Kidney capillary endothelial cell (primary cell): ENCODE measurements around the gene BLNK.

Experiments used
- DNase-seq: peaks from one replicate; pipeline ENCODE4 v3.0.0-alpha.2; 2018; ENCODE audit warnings: low spot score

The BLNK gene

DNA sequence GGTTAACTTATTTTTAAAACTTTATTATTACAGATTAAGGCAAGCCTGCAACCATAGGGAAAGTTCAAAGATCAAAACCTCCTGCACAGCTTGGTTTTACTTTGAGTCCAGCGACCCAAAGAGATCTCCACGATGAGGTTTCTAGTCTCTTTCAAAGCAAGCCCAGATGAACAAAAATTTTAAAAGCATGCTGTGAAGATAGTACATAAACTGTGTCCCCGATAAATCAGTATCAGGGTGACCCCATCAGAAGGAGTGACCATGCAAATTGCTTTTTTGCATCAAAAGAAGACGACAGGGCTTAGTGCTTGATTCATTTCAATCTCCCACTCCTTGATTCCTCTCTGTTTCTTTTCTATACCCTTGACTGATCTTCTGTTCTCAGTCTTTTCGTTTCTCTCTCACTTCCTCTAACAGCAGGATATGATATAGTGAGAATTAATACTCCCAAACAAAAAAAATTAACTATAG is 16.8 kb upstream of the BLNK start:
- DNase-seq: no peak

DNA sequence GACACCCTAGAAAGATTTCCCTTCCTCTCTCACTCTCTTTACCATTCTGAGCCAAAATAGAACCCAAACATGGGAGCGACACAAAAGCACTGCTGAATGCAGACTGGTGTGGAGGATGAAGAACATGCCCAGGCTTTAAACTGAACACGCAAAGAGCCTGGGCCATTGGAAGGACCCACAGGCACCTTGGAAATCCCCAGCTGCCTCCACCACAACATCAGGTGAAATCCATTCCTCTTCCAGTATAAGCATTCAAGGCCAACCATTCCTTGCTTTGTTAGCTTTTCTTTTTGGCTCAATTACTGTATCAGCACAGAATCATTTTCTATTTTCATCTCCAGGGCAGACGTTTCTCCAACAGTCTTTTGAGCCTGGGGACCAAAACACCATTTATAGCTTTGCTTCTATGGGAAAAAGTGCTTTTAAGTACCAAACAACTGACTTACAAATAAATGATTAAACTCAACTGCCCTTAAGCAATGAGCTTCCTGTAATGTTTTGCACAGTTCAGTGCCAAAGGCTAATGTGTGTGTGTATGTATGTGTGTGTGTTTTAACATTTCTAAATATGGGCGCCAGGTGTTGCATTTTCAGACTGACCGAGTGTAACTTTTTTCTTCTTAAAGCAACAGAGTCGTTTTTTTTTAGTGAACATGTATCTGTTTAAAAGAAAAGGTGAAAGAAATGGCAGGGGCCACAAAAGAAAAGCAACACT is 16.2 kb upstream of the BLNK start:
- no peak for DNase-seq

GRCh38 chr10:96285331-96285752 is 14.0 kb upstream of the BLNK start:
- DNase-seq: no peak

DNA sequence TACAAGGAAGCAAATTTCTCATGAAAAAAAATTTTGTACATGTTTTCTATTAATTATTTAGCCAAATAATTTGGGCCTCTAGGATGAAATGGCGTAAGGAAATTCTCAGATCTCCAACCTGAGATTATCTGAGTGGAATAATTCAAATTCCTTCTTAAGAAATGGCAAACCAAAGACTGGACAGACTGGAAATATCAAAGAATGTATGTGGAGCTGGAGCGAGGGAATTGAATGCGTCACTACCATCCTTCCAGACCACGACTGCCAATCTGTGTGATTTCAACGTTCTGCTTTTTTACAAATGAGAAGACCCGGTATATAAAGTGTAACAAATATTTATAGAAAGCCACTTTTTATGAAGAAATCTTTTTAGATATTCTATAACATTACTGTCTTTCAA is 12.4 kb upstream of the BLNK start:
- DNase-seq: no peak

DNA sequence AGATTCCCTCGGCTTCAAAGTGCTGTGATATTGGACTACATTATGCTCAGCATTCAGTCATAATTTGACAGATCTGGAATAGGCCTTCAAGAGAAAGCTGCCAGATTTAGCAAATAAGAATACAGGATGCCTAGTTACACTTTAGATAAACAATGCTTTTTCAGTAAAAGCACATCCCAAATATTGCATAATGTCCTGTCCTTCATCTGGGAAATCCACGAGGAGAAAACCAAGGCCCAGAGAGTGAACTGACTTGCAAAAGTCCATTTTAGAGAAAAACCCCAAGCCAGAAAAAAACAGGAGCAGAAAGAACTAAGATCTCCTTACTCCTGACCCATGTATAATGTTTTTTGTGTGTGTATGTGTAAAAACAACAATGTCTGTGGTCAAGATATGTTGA is 12.0 kb upstream of the BLNK start:
- no peak for DNase-seq

DNA sequence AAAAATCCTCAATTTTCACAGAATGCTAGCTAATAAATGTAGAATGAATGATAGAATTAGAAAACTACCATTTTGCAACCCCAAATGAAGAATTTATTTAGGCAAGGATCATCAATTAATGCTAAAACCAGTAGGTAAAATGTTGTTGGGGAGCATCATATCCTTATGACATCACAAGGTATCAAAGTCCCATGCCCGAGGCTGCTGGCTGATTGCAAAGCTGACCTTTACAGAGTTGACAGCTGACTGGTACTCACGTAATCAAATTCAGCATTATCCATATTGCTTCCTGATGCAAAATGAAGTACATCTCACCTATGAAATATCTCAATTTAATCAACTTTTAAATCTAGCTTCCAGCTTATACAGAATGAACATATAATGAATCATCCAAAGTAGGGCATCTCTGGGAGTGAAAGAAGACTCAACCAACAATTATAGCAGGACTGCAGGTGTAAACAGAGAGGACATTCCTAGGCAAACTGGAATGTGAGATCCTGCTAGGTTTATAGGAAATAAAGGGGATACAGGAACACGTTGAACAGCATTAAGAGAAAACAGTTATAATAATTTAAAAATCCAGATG is 10.2 kb upstream of the BLNK start:
- DNase-seq: no peak

GRCh38 chr10:96280859-96281258 is 9.5 kb upstream of the BLNK start:
- DNase-seq: no peak

DNA sequence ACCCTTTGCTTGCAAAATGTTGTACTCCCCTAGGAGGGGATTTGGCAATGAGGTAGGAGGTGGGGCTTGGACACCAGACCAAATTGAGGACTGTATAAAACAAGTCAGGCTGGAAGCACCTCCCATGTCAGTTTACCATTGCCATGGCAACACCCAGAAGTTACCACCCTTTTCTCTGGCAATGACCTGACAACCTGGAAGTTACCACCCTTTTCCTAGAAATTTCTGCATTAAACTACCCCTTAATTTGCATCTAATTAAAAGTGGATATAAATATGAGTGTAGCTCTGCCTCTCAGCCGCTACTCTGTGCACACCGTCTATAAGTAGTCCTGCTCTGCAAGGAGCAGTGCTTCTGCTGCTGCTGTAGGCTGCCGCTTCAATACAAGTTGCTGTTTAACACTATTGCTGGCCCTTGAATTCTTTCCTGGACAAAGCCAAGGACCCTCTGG is 7.8 kb upstream of the BLNK start:
- no peak for DNase-seq

- DNase-seq: no peak
Measured at GRCh38 chr10:96276831-96277230, 5.5 kb upstream of the BLNK start.

GRCh38 chr10:96276426-96276825 is 5.1 kb upstream of the BLNK start:
- no peak for DNase-seq

DNA sequence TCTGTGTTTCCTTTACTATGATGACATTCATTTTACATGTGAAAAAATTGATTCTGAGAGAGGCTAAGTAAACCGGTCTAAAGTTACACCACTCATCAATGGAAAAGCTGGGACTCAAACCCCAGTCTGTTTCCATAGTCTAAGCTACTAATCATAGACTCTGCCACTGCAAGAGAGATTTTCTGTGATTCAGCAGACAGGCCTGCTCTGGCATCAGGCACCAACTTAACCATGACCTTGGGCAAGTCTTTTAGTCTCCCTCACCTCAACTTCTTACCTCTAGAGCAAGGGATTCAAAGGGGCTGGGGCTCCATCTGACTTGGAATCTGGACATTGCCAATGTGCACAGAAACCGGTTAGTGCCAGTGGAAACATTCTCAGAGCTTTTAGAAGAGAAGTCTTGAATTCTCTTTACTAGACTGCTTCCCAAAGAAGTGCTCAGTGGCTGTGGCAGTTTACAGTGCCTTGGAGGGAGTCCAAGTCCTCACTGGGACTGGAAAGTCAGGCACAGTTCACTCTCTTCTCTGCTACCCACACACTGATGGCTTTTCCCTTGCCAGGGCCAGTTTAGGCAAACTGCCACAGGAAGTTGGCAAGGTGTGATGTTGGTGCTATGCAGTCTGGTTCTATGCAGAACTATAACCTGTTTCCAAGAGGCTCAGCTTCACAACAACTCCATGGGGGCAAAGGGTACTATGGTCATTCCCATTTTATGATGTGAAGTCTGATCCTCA is 4.5 kb upstream of the BLNK start:
- no peak for DNase-seq

GRCh38 chr10:96272316-96273280 is 1.2 kb upstream of the BLNK start:
- no peak for DNase-seq

DNA sequence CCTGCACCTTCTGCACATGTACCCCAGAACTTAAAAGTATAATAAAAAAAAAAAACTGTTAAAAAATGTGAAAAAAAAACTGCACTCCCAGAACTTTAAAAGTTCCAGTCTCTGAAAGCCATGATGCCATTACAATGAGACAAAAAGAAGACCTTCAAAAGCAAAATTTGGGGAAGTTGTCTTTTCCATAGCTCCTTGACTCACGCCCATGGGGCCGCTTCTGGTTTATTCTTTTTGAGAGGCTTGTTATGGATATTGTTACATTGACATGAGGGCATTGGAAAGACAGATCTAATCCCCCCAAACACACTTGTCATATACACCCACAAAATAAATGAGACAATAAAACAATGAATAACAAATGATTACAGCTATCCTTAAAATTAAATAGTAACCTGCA is 798 bp downstream of the BLNK start:
- no peak for DNase-seq

DNA sequence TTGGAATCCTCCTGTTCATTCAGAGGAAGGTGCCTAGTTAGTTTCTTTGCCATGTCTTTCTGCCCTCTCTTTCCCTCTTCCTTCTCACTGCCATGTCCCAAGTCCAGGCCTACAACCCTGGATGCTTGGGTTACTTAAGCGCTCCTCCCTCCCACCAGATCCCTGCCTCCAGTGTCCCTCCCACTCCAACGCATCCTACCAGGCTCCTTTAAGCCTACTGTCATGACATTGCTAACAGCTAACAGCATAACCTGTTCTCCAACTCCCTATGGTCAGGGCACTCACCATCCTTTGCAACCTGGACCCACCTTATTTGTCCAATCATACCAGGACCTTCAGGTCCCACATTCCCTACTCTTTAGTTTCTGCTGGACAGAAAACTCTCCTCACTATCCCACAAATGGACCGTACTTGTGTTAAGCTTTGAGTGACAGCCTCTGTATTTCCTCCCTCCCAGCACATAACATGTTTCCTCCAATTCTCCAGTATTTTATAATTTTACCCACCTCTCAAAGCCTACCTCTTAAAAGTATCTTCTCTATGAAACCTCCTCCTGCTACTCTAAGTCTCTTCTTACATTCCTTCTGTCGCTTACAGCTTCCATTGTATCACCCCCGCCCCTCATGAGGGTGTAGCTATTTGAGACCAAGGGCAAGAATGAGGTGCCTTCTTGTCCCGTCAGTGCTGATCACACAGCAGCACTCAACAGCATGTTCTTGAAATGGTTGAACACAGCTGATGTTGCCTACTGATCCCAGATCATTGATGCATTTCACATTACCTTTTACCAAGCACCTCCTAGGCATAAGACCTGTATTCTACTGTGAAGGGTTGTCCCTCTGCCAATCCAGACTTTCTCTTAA is 1.7 kb downstream of the BLNK start:
- DNase-seq: no peak

GRCh38 chr10:96268341-96268909 is 2.9 kb downstream of the BLNK start:
- no peak for DNase-seq

- no peak for DNase-seq
Measured at GRCh38 chr10:96267234-96267705, 4.1 kb downstream of the BLNK start.

- DNase-seq: no peak
Measured at GRCh38 chr10:96266118-96266770, 5.1 kb downstream of the BLNK start.

- DNase-seq: no peak
Measured at GRCh38 chr10:96264938-96265337, 6.4 kb downstream of the BLNK start.

GRCh38 chr10:96263669-96264068 is 7.7 kb downstream of the BLNK start:
- DNase-seq: no peak

DNA sequence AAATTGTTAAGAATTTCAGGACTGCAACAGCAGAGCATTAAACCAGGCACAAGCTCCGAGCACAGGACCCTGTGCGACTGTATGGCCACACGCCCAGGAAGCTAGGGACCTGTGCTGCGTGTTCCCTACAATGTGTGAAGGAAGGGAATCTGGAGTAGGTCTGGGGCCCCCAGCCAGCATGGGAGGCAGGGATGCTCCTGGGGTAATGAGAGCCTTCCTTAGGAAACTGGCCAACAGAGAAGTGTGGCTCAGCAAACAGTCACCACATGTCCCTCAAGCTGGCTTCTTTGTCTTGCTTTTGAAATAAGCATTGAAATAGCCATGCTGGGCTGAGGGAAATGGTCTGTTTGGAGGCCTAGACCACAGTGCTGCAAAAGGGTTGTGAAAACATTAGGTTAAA is 8.2 kb downstream of the BLNK start:
- DNase-seq: no peak
